HG03039 (cell line): Measurements from ENCODE around the gene RNF212B.
"Not testable (repeated sequence)": the region's sequence is repeated elsewhere in the genome, so short reads cannot be mapped to it uniquely, and the experiment has no call there.

Experiments
- ATAC-seq: cut with Tn5 transposase; IDR thresholded peaks from one replicate; pipeline ENCODE4 v1.9.1; 2021; ENCODE audit warnings: mild to moderate bottlenecking, moderate library complexity; ENCODE audit not compliant: unreplicated experiment

Gene RNF212B

DNA sequence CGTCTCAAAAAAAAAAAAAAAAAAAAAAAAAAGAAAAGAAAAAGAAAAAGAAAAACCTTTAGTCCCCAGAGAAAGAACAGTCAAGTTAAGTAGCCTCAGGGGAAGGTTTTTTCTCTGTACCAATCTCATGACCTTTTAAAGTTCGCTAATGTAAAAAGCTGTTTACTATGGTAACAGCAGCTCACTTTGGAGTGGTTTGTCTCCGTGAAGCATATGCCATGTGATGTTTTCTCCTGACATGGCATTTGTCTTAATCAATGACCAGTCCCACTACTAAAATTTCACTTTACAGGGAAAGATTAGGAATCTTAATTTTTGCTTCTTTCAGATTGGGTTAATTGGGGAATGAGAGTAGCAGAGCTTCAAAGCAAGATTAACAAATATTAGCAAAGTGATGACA is 4.3 kb downstream of the RNF212B start:
- no peak for ATAC-seq

DNA sequence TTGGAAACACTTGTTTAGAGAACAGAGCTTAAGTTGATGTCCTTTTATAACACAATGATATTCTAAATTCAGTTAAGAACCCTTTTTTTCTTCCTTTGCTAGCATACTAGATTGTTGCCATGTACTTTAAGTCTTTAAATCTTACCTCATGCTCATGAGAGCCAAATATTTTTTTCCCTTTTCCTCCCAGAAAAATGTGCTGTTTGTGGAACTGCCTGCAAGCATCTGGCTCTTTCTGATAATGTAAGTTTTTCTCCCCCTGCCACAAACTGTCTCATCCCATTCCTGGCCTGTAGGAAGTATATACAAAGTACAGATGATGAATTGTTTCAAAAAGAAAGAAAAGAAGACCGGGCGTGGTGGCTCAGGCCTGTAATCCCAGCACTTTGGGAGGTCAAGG is 5.3 kb downstream of the RNF212B start:
- ATAC-seq: no peak

DNA sequence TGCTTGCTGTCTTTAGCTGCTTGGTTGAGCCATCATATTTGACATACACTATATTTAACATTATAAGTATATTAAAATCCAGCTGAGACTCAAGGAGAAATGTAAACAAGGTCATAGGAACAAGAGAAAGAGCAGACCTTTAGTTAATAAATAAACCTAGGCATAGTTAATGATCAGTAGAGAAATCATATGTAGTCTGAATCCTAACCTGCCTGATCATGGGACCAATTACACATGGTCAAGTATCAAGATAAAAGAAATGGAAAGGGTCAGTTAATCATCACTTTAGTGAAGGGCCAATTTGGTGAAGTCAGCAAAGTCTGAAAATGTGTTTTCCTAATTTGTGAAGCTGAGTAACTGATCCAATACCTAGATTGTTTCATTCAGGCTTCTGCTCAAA is 7.5 kb downstream of the RNF212B start:
- no peak for ATAC-seq

DNA sequence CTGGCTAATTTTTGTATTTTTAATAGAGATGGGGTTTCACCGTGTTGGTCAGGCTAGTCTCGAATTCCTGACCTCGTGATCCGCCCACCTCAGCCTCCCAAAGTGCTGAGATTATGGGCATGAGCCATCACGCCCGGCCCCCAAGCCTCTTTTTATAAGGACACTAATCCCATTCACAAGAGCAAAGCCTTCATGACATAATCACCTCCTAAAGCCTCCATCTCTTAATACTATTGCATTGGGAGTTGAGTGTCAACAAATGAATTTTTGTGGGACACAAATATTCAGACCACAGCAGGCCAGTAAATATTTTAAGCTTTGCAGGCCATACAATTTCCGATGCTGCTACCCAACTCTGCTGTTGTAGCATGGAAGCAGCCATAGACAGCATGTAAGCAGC is 10.9 kb downstream of the RNF212B start:
- no peak for ATAC-seq

DNA sequence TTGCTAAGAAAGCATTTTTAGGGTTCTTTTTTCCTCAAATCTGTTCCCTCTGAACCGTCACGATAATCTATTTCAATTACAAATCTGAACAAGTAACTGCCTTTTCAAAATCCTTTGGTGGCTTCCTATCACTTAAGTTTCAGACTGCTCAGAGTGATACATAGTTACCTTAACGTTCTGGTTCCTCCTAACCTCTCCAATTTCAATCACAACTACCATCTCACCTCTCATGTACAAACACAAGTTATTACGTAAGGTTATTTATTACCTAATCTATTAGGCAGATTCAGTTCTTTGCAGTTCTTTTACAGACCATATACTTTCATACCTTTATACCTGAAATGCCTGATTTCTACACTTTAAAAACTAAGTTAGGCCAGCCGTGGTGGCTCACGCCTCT is 12.1 kb downstream of the RNF212B start:
- no peak for ATAC-seq

DNA sequence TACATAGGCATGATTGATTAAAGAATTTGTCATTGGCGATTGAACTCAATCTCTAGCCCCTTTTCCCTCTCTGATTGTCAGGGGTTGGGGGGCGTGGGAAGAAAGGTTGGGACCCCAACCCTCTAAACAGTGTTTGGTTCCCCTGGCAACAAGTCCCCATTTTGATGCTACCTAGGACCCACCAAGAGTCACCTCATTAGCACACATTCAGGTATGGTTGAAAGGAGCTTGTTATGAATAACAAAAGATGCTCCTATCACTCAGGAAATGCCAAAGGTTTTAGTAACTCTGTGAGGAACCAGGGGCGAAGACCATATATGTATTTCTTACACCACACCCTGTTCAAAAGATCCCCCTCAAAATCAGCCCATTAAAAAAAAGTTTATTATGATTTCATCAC is 14.3 kb downstream of the RNF212B start:
- no peak for ATAC-seq

DNA sequence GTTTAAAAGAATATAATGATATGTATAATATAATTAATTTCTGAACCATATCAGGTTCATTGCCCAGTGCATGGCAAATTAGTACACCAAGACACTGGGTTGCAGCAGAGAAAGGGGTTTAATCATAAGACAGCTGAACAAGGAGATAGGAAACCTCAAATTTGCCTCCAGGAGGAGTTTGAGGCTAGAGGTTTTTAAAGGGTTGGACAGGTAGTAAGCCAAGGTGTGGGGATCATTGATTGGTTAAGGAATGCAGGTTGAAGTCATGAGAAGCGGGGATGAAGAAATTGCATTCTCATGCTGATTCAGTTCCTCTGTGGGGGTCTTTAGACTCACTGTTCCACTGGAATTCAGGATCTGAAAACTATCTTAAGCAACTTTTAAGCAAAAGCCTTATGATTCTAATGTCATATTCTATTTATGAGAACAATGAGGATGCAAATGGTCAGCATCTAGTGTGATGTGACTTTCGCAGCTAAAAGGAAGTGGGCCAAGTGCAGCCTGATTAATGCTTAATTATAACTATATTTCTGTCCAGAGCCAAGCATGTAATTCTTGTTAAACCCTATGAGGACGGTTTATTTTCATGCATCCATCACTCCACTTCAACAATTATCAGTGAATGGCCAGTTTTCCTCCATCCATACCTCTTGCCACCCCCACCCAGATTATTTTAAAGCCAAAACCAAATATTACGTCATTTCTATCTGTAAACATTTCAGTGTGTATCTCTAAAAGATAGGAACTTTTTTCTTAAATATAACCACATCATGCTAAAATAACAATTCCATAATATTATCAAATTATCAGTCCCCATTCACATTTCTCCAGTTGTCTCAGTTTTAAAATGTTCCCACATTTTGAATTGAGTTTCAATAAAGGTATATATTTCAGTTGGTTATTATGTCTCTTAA is 14.9 kb downstream of the RNF212B start:
- no peak for ATAC-seq

DNA sequence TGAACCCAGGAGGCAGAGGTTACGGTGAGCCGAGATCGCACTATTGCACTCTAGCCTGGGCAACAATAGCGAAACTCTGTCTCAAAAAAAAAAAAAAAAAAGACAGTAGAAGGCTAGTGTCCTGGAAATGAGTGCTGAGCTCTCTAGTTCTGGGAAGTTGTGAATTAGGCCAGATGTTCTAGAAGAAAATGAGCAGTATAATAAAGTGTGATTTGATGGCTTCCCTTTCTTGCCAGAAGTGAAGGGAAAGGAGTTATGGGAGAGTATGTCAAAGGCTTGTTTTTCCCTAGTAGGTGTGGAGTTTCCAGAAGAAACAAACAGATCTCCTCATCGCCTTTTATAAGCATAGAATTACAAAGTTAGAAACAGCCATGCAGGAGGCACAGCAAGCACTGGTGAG is 20.5 kb downstream of the RNF212B start:
- ATAC-seq: no peak

DNA sequence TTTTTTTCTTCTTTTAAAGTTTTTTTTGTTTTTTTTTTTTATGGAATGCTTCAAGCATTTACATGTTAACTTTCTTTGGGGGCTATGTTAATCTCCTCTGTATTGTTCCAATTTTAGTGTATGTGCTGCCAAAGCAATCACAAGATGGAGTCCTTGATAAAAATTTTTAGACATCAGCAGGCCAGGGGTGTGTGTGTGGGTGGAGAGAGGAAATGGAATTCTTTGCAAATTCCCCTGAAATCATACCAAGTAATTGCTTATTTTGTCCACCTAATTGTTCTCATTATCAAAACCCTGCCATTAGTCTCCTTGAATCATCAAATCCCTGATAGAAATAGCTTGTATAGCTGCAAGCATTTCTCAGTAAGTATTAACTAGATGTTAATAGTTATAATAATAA is 21.7 kb downstream of the RNF212B start:
- ATAC-seq: no peak

DNA sequence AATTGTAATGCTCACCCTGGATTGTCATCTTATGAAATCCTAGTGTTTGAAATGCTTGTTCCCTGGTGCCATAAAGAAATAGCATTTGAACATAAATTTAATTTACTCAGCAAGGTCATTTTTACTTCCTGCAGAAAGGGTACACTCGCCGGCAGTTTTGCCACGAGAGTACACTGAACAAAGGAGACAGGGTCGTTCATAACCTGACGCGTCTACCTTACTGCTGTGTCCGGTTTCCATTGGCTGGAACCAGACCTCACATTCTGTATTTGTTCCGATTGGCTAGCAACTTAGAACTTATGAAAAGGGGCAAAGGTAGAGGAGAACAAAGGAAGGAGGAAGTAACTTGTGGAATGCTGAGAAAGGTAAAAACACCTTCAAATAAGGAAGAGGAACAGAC is 23.1 kb downstream of the RNF212B start:
- not testable (repeated sequence) for ATAC-seq

DNA sequence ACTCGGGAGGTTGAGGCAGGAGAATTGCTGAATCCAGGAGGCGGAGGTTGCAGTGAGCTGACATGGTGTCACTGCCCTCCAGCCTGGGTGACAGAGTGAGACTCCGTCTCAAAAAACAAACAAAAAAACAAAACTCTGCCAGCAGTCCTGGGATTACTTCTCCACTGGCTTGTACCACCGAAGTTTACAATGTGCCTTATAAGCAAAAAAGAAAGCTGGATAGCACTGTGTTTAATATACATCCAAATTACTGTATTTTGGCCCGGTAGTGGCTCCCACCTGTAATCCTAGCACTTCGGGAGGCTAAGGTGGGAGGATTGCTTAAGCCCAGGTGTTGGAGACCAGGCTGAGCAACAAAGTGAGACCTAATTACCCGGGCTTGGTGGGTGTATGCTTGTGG is 31.5 kb downstream of the RNF212B start:
- no peak for ATAC-seq

DNA sequence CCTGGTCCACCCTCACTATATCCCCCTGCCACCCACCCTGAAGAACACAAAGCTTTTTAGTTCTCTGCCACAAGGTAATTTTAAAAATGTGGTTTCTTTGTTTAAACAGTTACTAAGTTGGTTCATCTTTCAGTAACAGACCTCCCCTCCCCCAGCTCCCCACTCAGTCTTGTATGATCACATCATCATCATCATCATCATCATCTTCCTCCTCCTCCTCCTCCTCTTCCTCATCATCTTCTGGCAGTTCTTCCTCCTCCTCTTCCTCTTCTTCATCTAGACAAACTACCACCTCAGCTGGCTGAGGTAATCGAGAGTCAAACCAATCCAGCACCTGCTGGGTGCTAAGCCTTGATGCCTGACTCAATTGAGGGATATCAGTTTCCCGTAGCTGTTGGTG is 37.7 kb downstream of the RNF212B start:
- no peak for ATAC-seq

DNA sequence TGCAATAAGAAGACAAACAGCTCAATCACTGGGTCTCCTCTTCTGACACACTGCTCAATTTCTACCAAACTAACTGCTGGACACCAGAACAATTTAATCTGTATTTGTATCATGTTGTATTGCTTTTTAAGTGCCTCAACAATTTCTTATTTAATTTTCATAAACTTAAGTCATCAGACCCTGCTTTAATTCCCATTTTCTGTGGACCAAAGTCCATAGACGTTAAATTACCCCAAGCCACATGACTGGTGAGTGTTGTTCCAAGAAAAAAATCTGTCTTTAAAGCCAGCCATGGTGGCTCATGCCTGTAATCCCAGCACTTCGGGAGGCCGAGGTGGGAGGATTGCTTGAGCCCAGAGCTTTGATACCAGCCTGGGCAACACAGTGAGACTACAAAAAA is 39.5 kb downstream of the RNF212B start:
- ATAC-seq: no peak

DNA sequence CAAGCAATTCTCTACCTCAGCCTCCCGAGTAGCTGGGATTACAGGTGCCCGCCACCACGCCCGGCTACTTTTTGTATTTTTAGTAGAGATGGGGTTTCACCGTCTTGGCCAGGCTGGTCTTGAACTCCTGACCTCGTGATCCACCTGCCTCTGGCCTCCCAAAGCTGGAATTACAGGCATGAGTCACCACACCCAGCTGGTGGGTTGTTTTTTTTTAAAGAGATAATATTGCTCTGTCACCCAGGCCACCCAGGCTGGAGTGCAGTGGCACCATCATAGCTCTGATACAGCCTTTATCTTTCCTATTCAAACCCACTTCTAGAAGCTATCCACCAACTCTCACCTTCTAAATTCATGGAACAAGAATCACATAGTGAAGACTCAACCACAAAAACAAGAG is 40.2 kb downstream of the RNF212B start:
- ATAC-seq: not testable (repeated sequence)

DNA sequence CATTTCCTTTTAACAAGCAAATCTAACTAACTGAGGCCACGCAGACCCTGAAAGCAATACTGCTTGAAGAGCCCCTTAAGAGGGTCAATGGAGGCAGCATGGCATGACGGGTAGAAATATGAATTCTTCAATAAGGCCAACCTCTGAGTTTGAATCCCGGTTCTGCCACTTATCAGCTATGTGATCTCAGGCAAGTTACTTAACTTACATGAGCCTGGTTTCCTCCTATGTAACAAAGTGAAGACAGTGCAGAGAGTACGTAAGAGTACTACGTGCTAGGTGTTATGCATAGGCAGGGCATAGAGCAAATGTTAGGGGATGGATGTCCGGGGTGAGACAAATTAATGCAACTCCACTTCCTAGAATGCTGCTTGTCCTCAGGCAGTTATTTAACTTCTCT is 43.5 kb downstream of the RNF212B start:
- ATAC-seq: no peak

DNA sequence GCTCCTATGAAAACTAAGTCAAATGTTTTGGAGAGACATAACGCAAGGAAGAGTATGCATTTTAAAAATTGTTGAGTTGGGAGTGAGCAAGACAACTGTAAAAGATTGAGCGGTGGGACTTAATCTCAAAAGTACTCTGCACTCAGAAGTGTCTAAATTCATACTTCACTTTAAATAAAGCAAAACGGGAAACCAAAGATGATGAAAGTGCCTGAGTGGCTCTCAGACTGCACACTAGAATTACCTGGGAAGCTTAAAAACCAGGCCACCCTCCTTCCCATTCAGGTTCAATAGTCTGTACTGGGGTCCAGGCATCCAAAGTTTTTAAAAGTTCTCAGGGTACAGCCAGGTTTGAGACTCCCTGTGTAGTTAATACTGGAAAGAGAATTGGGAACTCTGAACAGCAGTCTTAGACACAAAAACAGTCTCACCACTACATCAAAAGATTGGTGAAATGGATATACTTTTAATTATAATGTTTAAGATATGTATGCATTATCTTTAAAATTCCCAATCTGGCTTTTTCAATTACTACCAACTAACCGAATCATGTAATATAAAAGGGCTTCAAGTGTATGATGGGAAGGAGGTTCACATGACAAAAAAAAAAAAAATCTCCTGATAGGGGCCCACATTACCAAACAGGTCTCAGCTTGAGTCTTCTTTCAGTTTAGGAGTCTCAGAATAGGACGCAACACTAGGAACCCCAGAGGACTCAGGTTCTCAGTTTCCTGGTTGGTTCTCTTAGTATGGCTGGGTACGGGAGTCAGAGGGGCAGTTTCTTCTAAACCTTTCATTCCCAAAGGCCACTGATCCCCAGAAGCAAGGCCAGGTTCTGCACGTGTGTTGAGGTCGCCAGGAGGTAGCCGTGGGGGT is 47.2 kb downstream of the RNF212B start:
- ATAC-seq: no peak

DNA sequence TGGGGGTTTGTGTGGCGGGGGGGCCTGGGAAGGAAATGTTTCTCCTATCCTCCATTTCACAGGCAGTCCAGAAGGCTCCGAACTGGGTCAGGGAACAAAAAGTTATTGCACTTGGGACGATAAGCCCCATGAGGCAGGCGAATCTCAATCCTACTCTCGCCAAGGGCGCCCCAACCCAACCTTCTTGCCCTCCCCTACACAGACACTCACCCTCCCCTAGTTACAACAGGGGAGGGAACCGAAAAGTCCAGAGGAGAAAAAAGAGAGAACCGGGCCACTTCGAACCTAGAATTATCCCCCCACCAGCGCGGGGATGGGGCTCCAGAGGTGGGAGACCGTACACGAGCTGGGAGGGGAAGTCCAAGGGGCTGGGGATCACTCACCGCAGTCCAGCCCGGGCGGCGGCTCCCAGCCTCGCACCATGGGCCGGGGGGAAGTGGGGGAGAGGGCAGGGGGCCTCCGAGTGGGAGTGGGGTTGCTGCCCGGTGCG is 47.8 kb downstream of the RNF212B start:
- peak; percentile 14 for ATAC-seq

DNA sequence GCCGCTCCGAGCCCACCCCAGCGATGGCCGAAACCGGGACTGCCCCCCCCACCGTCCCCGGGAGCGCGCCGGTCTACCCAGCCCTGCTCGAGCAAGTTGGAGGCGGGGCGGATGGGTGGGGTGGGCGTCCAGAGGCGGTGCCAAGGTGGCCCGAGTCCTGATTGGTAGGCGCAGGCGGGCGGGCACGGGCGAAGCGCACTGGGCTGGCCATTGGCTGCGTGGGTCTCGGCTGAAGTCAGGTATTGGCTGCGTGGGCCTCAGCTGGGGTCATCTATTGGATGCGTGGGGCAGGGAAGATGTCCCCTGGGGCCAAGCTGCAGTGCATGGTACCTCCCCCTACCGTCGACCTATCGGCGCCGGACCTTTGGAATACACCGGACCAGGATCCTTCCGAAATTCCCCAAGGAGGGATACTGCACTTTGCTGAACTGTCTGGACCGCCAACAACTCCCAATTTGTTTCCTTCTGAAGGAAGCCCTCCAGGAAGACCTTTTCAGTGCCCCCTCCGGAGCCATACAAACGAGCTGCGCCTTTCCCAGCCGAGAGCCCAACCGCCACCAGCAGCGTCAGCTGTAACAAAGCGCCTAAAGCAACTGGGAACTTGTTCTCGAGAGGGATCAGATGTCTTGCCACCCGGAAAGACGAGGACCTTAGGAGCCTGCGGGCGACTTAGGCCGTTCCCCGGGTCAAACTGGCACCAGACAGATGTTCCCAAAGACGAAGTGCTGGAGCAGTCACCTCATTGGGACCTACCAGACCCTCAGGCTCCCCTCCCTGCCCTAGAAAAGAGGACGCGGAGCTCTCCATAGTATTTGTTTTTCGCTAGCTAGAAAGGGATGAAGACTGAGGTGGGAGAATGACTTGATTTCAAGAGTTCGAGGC is 48.5 kb downstream of the RNF212B start, which contains the start of gene HOMEZ:
Gene HOMEZ (minus strand): TSS at position 113 of the 882 bp plus-strand sequence. CDS start 180 bp downstream, outside the sequence.
- peak; percentile 97 for ATAC-seq

DNA sequence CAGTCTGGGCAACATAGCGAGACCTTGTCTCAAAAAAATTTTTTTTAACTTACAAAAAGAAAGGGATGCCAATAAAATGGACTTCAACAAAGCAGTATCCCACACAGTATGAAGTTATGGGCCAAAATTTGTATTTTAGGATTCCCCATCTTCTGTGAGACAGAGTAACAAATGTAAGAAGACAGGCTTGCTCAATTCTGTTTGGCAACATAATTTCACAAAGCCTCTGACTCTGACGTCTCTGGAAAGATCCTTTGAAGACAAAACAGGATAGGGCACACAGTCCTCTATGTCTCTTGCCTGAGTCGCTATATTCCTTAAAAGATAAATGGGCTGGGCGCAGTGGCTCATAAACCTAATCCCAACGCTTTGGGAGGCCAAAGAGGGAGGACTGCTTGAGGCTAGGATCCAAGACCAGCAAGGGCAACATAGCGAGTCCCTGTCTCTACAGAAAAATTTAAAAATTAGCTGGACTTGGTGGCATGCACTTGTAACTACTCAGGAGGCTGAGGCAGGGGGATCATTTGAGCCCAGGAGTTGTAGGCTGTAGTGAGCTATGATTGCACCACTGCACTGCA is 49.3 kb downstream of the RNF212B start:
- no peak for ATAC-seq
